Heart left ventricle (tissue), 16 donors: ENCODE results near the gene OR2S2. TPM values are rescaled to one million over a fixed set of nuclear protein-coding genes. Genes with fewer than 3 reads are reported as not detected.

Source experiments
- ATAC-seq, 4 donors: fragments of 200-7000 bp; cut with Tn5 transposase; one replicate each; pipeline ENCODE4 v1.9.1; 2020 to 2022; ENCODE audit warnings: moderate library complexity in 4 of 4, mild to moderate bottlenecking in 3 of 4, moderate number of reproducible peaks in 1 of 4
- DNase-seq, 5 donors: peaks; one replicate each; pipeline ENCODE4 v3.0.0-alpha.2; 2020
- H3K27ac ChIP-seq, 12 donors: fragments of 200-600 bp; sonication (generic) in 4 of 12; one replicate each; pipeline versions ENCODE4 v1.5.0 to v1.8.0; 2016 to 2022; ENCODE audit warnings: mild to moderate bottlenecking in 2 of 12
- H3K27me3 ChIP-seq, 9 donors: fragments of 200-600 bp; sonication (generic) in 2 of 9; one replicate each; pipeline versions ENCODE4 v1.5.1 to v1.8.0; 2016 to 2022; ENCODE audit warnings: mild to moderate bottlenecking in 3 of 9
- H3K36me3 ChIP-seq, 9 donors: fragments of 200-600 bp; sonication (generic) in 2 of 9; one replicate each; pipeline versions ENCODE4 v1.5.0 to v1.8.0; 2018 to 2022; ENCODE audit warnings: mild to moderate bottlenecking in 2 of 9
- H3K4me1 ChIP-seq, 12 donors: fragments of 200-600 bp; sonication (generic) in 4 of 12; one replicate each; pipeline versions ENCODE4 v1.5.0 to v1.8.0; 2016 to 2022; ENCODE audit warnings: mild to moderate bottlenecking in 3 of 12
- H3K4me3 ChIP-seq, 12 donors: fragments of 200-600 bp; sonication (generic) in 4 of 12; one replicate each; pipeline versions ENCODE4 v1.5.0 to v1.8.0; 2017 to 2022; ENCODE audit warnings: mild to moderate bottlenecking in 9 of 12, moderate library complexity in 4 of 12
- H3K9me3 ChIP-seq, 12 donors: fragments of 200-600 bp; sonication (generic) in 4 of 12; one replicate each; pipeline versions ENCODE4 v1.5.0 to v1.8.0; 2016 to 2022; ENCODE audit warnings: mild to moderate bottlenecking in 1 of 12
- CTCF ChIP-seq, 12 donors: fragments of 200-600 bp; sonication (generic) in 4 of 12; IDR thresholded peaks; one replicate each; pipeline versions ENCODE4 v1.5.0 to v1.8.0; 2018 to 2022; ENCODE audit warnings: antibody characterized with exemption in 12 of 12, mild to moderate bottlenecking in 5 of 12
- POLR2A ChIP-seq, 2 donors: fragments of 450-650 bp; IDR thresholded peaks; one replicate each; pipeline ENCODE4 v1.6.1; 2017; ENCODE audit warnings: antibody characterized with exemption in 2 of 2, mild to moderate bottlenecking in 2 of 2, moderate library complexity in 2 of 2
- WGBS, 4 donors: extraction: QIAGEN DNeasy Blood & Tissue Kit in 2 of 4; methylation state at CpG; one replicate each; pipeline versions ENCODE4 v1.1.5 to v1.1.7; 2013 to 2018; 5-methylcytosine and 5-hydroxymethylcytosine counted together
- intact Hi-C, 10 donors: fragments of 100-400 bp; cut with DNase I; formaldehyde crosslinking; loops; one replicate each; pipeline versions ENCODE4 v1.11.1 to v1.14.2; 2022
- polyA plus RNA-seq, 2 donors: library from polyadenylated mRNA; stranded (reverse); fragments of 200-250 nt; gene quantifications; one replicate each; pipeline ENCODE4 v1.2.3, GENCODE V29; 2013
- total RNA-seq, 9 donors: library from RNA; depleted of rRNA in 2 of 9; stranded (reverse); fragments of >200 nt in 2 of 9; fragmentation: NEBNext Ultra II Directional in 3 of 9; extraction: Animal tissue kit (Norgen Biotek cat#: 25700) in 3 of 9; gene quantifications; one replicate each; pipeline versions ENCODE4 v1.1.0 to v1.2.4, GENCODE V29; 2016 to 2023
- donor health status: ischemic (EF 13 %, LVEDD 7.1; RV severe dilation, severe dysfunction).
- donor health status: healthy with polysubstance abuse.
- donor health status: DM: no; HTN: yes; CAD: no.
- donor health status: DM: no; HTN: no; CAD: no.
- donor health status: ischemic (EF 25% LVEDD 6.9; RV normal size, moderate dysfunction).
- donor health status: ischemic (EF 25% LVEDD 5.7; RV mildly dilated, moderate dysfunction).
- donor health status: healthy.
- donor health status: DM: yes; HTN: yes; CAD: no.
- donor health status: ischemic (EF 35%, LVEDD 5.7; RV mildly dilated, moderate dysfunction).
- donor health status: nonischemic (EF 11% LVEDD 7.7; RV severe dilation, severe dysfunction).
- donor health status: DM: yes; HTN: yes; CAD: no.
- donor health status: PGD.
- donor health status: ischemic (EF 29% LVEDD 5.4; RV normal size, mild dysfunction).
- donor health status: nonischemic (EF 23%, LVEDD 6.1; RV moderate dilation, normal function).

The OR2S2 gene
- total and polyA plus RNA-seq, 11 donors, result not detected

- peak; percentile 76 to 85 (median 82) for DNase-seq
- WGBS, 4 donors, result 27 to 43% (median 36%) methylated on average over 13 of the region's 13 CpGs
- TF ChIP-seq POLR2A (IDR thresholded peaks at IDR 0.05) (peak in 1 of 2 donors; percentile 51), CTCF (IDR thresholded peaks at IDR 0.05) (peak in 1 of 12 donors; percentile 8)
- ATAC-seq, result peak; percentile 62 to 70 (median 66)
- H3K27me3 ChIP-seq, result no peaks in the 10 kb centered on the region
- peak overlapping the region; percentile 87 to 98 (median 95) for H3K27ac ChIP-seq
- H3K9me3 ChIP-seq, result no peaks in the 10 kb centered on the region
- intact Hi-C loops, result loop anchor here in 2 of 10 donors (5.0 kb wide), 2 partner anchors 39 to 114 kb away; no protein-coding TSS in a partner anchor
- peak overlapping the region in 9 of 12 donors; percentile 18 to 59 (median 53) for H3K4me3 ChIP-seq
- no peaks in the 10 kb centered on the region for H3K36me3 ChIP-seq
- H3K4me1 ChIP-seq, result peaks cover 21 to 100% (median 85%) of the 10 kb centered on the region in 12 donors
Measured at GRCh38 chr9:35907711-35908503, 50.0 kb downstream of the OR2S2 start.

Other genes starting within 250 kb of the OR2S2 start
- 100 to 1,000 TPM; 193 to 373 (median 261) TPM for gene TLN1, start 226.0 kb downstream of the OR2S2 start, total RNA-seq
- gene TLN1, start 226.0 kb downstream of the OR2S2 start, polyA plus RNA-seq, result 100 to 1,000 TPM; 152 to 241 TPM
- gene CREB3, start 225.5 kb downstream of the OR2S2 start, total RNA-seq, result 10 to 100 TPM; 16.1 to 38.0 (median 25.5) TPM
- gene CREB3, start 225.5 kb downstream of the OR2S2 start, polyA plus RNA-seq, result 10 to 100 TPM; 26.7 to 49.4 TPM
- 10 to 100 TPM; 52.1 to 93.8 (median 65.5) TPM for gene GBA2, start 208.9 kb downstream of the OR2S2 start, total RNA-seq
- 10 to 100 TPM; 54.1 to 96.2 TPM for gene GBA2, start 208.9 kb downstream of the OR2S2 start, polyA plus RNA-seq
- gene RGP1, start 208.9 kb downstream of the OR2S2 start, total RNA-seq, result 10 to 100 TPM; 25.4 to 38.8 (median 32.7) TPM
- 10 to 100 TPM; 14.7 to 29.8 TPM for gene RGP1, start 208.9 kb downstream of the OR2S2 start, polyA plus RNA-seq
- gene MSMP, start 203.9 kb downstream of the OR2S2 start, total RNA-seq, result not detected
- under 1 TPM in 1 of 2 donors, not detected in 1; 0.26 TPM for gene MSMP, start 203.9 kb downstream of the OR2S2 start, polyA plus RNA-seq
- gene NPR2, start 166.6 kb downstream of the OR2S2 start, total RNA-seq, result 10 to 100 TPM; 15.2 to 36.4 (median 23.7) TPM
- gene NPR2, start 166.6 kb downstream of the OR2S2 start, polyA plus RNA-seq, result 10 to 100 TPM; 10.2 to 14.5 TPM
- 1 to 10 TPM; 1.5 to 4.0 (median 2.5) TPM for gene SPAG8, start 145.9 kb downstream of the OR2S2 start, total RNA-seq
- 1 to 10 TPM in 1 of 2 donors, under 1 TPM in 1; 0.58 to 4.2 TPM for gene SPAG8, start 145.9 kb downstream of the OR2S2 start, polyA plus RNA-seq
- 10 to 100 TPM; 48.7 to 77.5 (median 57.4) TPM for gene HINT2, start 143.1 kb downstream of the OR2S2 start, total RNA-seq
- 100 to 1,000 TPM in 1 of 2 donors, 10 to 100 TPM in 1; 51.4 to 139 TPM for gene HINT2, start 143.1 kb downstream of the OR2S2 start, polyA plus RNA-seq
- not detected for gene FAM221B, start 129.4 kb downstream of the OR2S2 start, total RNA-seq
- not detected for gene FAM221B, start 129.4 kb downstream of the OR2S2 start, polyA plus RNA-seq
- gene TMEM8B, start 128.9 kb downstream of the OR2S2 start, total RNA-seq, result 10 to 100 TPM; 10.8 to 21.4 (median 18.2) TPM
- 1 to 10 TPM; 7.9 to 8.1 TPM for gene TMEM8B, start 128.9 kb downstream of the OR2S2 start, polyA plus RNA-seq
- gene OR13J1, start 87.8 kb downstream of the OR2S2 start, total RNA-seq, result not detected
- gene OR13J1, start 87.8 kb downstream of the OR2S2 start, polyA plus RNA-seq, result not detected
- gene HRCT1, start 52.0 kb downstream of the OR2S2 start, total RNA-seq, result 1 to 10 TPM in 8 of 9 donors, under 1 TPM in 1; 0.97 to 9.5 (median 4.4) TPM
- gene HRCT1, start 52.0 kb downstream of the OR2S2 start, polyA plus RNA-seq, result 1 to 10 TPM; 3.7 to 6.3 TPM
- 10 to 100 TPM in 2 of 9 donors, 1 to 10 TPM in 7; 4.1 to 10.3 (median 6.8) TPM for gene SPAAR, start 48.7 kb downstream of the OR2S2 start, total RNA-seq
- gene SPAAR, start 48.7 kb downstream of the OR2S2 start, polyA plus RNA-seq, result 10 to 100 TPM in 1 of 2 donors, 1 to 10 TPM in 1; 7.4 to 11.3 TPM
- gene RECK, start 78.8 kb upstream of the OR2S2 start, total RNA-seq, result 10 to 100 TPM in 1 of 9 donors, 1 to 10 TPM in 8; 3.1 to 10.2 (median 4.9) TPM
- 1 to 10 TPM; 2.5 to 3.7 TPM for gene RECK, start 78.8 kb upstream of the OR2S2 start, polyA plus RNA-seq
- 10 to 100 TPM in 3 of 9 donors, 1 to 10 TPM in 6; 4.7 to 33.0 (median 7.6) TPM for gene GLIPR2, start 178.6 kb upstream of the OR2S2 start, total RNA-seq
- gene GLIPR2, start 178.6 kb upstream of the OR2S2 start, polyA plus RNA-seq, result 10 to 100 TPM in 1 of 2 donors, 1 to 10 TPM in 1; 4.9 to 15.2 TPM
- gene CCIN, start 211.2 kb upstream of the OR2S2 start, total RNA-seq, result under 1 TPM in 4 of 9 donors, not detected in 5; 0.09 to 0.20 (median 0.15) TPM
- gene CCIN, start 211.2 kb upstream of the OR2S2 start, polyA plus RNA-seq, result under 1 TPM in 1 of 2 donors, not detected in 1; 0.25 TPM
- 100 to 1,000 TPM in 1 of 9 donors, 10 to 100 TPM in 8; 43.8 to 123 (median 61.8) TPM for gene CLTA, start 232.8 kb upstream of the OR2S2 start, total RNA-seq
- 100 to 1,000 TPM in 1 of 2 donors, 10 to 100 TPM in 1; 40.8 to 139 TPM for gene CLTA, start 232.8 kb upstream of the OR2S2 start, polyA plus RNA-seq